GM21515 (cell line): ENCODE data around the gene OLFML2A.
"Not testable (repeated sequence)": the region's sequence is repeated elsewhere in the genome, so short reads cannot be mapped to it uniquely, and the experiment has no call there.

Experiments used
- ATAC-seq: cut with Tn5 transposase; IDR thresholded peaks from one replicate; pipeline ENCODE4 v1.9.1; 2021; ENCODE audit not compliant: unreplicated experiment

The OLFML2A gene

DNA sequence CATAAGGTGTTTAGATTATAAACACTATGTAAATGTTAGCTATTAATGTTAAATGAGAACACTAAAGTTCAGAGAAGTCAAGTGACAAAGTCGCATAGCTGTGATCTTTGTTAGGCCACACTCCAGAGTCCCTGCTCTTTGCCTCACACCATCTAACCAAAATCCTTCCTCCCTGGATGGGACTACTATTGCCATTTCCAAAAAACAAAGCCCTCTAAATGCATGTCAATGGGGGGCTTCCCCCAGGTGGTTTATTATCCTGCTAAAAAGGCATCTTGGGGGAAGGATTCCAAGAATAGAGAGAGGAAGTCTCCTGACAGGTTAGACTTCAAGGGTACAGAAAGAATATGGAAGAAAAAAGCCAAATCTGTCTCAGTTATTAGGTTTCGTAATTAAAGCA, 16.2 kb upstream of the OLFML2A start:
- ATAC-seq: no peak

GRCh38 chr9:124761196-124761595, 15.7 kb upstream of the OLFML2A start:
- ATAC-seq: no peak

- ATAC-seq: no peak
These were observed 15.2 kb upstream of the OLFML2A start for GRCh38 chr9:124761710-124762109.

DNA sequence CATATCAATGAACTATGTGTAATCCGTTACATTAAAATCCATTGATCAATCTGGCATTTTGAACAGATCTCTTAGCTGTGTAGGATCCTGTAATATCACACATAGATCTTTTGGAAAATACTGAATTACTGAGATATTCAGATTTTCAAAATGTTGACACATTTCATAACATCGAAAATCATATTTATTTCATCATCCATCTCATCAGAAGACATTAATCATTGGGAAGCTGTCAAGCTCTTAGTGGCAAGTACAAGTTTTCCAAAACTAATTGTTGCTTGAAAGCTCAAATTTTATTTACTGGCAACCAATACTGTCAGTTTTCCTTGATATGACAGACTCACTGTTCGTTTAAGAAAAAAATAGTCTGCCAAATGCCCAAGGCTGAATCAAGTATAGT, 14.3 kb upstream of the OLFML2A start:
- ATAC-seq: no peak

DNA sequence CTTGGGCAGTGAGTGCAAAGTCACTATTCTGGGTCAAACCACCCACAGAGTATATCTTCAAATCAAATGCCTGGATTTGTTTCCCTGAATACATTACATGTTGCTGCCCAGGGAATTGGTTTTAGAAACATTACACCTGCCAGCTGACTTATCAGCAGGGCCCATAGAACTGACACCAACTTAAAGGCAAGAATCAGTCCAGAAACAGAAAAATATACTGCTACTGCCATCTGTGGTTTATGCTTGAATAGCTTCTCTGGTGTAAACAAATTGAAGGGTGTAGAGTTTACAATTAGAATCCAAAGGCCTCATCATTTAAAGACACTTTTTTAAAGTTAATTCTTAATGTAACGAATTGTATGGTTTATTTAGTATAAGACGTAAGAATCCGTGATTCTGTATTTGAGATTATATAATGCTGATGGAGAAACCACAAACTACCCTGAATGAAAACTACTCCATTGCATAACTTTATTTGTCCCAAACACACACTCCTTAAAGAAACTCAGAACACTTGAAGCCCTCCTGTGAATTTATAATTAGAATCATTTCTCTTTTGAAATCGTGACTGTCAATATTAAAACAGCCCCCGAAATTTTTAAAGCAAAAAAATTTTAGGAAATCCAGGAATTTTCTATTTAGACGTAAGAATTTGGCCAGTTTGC, 12.0 kb upstream of the OLFML2A start:
- no peak for ATAC-seq

GRCh38 chr9:124765439-124765835, 11.5 kb upstream of the OLFML2A start:
- no peak for ATAC-seq

GRCh38 chr9:124766326-124766725, 10.6 kb upstream of the OLFML2A start:
- ATAC-seq: no peak

DNA sequence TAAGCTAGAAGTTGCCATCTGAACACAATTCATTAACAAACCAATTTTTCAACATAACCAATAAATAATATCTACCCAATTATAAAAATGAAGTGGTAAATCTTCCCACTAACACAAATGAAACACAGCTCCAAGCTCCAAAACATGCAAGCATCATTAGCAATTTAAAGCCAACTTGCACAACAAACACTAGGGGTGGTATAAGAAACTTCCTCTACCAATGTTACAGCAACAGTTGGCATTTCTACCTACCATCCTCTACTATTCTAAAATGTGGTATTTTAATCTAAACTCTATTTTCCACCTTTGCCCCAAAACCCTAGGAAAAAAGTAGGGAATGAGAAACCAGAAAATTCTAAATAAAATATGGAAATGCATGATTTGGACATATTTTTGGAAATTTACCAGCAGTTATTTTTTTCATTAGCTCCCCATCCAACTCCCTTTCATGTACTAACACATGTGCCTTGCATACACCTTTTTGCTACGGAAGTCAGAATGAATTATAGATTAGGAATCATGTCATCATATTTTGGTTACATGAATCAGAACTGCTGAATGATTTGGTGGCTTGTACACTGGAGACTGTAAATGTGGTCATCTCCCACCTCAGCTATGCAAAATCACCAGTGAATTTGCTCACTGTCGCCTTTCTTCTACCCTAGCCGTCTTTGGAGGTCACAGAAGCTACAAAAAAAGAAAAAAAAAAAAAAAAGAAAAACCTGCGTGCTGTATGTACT, 9.9 kb upstream of the OLFML2A start:
- ATAC-seq: no peak

DNA sequence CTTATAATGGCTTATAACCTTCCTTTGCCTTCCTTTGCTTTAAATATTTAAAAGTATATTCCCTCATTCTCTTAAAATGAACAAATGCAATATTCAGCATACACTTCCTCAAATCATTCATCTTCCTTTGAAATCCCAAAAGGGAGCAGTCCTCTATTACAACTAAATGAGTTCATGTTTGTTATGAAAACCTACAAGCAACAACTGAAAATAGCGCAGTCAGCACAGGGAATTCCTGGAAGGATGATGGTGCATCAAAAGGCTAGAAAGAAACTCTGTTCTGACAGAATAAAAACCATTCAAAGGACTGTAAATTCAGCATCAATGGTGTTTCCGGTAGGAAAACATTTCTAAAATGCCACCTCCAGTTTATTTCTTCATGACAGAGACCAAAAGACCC, 9.1 kb upstream of the OLFML2A start:
- no peak for ATAC-seq

GRCh38 chr9:124768334-124768733, 8.6 kb upstream of the OLFML2A start:
- ATAC-seq: no peak

GRCh38 chr9:124768750-124769548, 8.0 kb upstream of the OLFML2A start:
- no peak for ATAC-seq

- ATAC-seq: no peak
These were observed 7.2 kb upstream of the OLFML2A start for GRCh38 chr9:124769549-124770358.

- ATAC-seq: no peak
These were observed 6.4 kb upstream of the OLFML2A start for GRCh38 chr9:124770359-124771020.

- ATAC-seq: peak; percentile 85
These were observed 5.7 kb upstream of the OLFML2A start, which contains the start of gene NR6A1 for GRCh38 chr9:124771021-124771866. TSS of gene NR6A1 (minus strand) at chr9:124771311.

DNA sequence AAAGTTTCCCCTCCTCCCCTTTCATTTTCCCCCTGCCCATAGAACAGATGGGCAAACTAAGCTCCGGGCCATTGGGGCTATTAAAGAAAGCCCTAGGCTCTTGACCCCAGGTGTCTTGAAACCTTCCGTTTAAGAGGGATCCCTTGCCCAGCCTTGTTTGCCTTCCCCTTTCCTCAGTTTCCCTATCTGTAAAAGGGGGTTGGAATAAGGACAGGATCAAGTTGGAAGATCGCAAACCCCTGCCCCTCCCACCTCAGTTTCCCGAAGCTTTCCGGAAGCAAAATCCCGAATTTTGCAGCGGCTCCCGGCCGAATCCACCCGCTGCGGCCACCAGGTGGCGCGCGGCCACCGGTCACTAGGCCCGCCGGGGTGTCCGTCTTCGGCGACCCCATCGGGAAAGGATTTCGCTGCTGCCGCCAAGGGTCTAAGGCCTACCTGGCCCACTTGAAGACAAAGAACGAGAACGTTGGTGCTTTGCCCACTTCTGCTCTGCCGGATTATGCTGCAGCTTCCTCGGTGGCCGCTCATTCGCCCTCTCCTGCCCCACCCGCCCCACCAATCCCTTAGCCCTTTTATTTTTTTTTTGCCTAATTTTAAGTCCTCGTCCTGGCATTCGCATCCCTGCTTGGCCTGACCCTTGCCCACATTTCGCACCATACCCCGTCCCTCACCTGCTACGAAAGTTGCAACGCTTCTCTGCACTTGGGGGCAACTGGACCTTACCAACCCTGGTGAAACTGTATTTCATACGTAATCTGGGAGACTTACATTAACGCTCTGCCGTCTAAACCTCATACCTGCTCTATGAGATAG, 4.9 kb upstream of the OLFML2A start:
- ATAC-seq: no peak

DNA sequence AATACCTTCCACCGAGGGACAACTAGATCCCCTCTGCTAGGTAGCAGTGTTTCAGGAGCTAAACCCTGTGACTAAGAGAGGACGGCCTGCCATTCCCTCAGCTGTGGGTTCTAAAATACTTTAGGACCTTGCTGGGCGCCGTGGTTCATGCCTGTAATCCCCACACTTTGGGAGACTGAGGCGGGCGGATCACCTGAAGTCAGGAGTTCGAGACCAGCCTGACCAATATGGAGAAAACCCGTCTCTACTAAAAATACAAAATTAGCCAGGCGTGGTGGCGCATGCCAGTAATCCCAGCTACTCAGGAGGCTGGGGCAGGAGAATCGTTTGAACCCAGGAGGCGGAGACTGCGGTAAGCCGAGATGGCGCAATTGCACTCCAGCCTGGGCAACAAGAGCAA, 4.1 kb upstream of the OLFML2A start:
- ATAC-seq: not testable (repeated sequence)

- no peak for ATAC-seq
These were observed 3.3 kb upstream of the OLFML2A start for GRCh38 chr9:124773473-124774128.
